Skeletal muscle tissue (tissue), 4 donors: Measurements from ENCODE around the gene BNC2. TPM values are rescaled to one million over a fixed set of nuclear protein-coding genes. Genes with fewer than 3 reads are reported as not detected.

ENCODE experiments used
- H3K27ac ChIP-seq: one replicate; pipeline ENCODE4 v1.7.0; 2013; ENCODE audit warnings: mild to moderate bottlenecking, low read depth, low read length, inconsistent platforms
- H3K27me3 ChIP-seq, 3 donors: one replicate each; pipeline ENCODE4 v1.7.0; 2013; ENCODE audit warnings: low read length in 3 of 3; ENCODE audit not compliant: control insufficient read depth in 3 of 3, insufficient read depth in 3 of 3
- H3K36me3 ChIP-seq, 3 donors: one replicate each; pipeline ENCODE4 v1.7.0; 2013; ENCODE audit warnings: low read length in 3 of 3; ENCODE audit not compliant: control insufficient read depth in 3 of 3, insufficient read depth in 3 of 3
- H3K4me1 ChIP-seq, 3 donors: one replicate each; pipeline ENCODE4 v1.7.0; 2013; ENCODE audit warnings: low read length in 3 of 3, mild to moderate bottlenecking in 3 of 3; ENCODE audit not compliant: control insufficient read depth in 3 of 3, insufficient read depth in 3 of 3
- H3K4me3 ChIP-seq, 3 donors: one replicate each; pipeline ENCODE4 v1.7.0; 2013; ENCODE audit warnings: low read length in 3 of 3
- H3K9ac ChIP-seq, 3 donors: one replicate each; pipeline ENCODE4 v1.7.0; 2013; ENCODE audit warnings: low read length in 3 of 3, mild to moderate bottlenecking in 3 of 3, moderate library complexity in 2 of 3, low read depth in 1 of 3
- H3K9me3 ChIP-seq, 3 donors: one replicate each; pipeline ENCODE4 v1.7.0; 2013; ENCODE audit warnings: low read length in 3 of 3; ENCODE audit not compliant: control insufficient read depth in 3 of 3
- total RNA-seq: library from RNA; depleted of rRNA; stranded (reverse); fragments of >200 nt; gene quantifications from one replicate; pipeline ENCODE4 v1.2.3, GENCODE V29; 2014
- donor health status: Osteomylitis.

The BNC2 gene
- total RNA-seq, 1 donor from 2014 or later = 10.4 TPM

GRCh38 chr9:16469184-16469583 is 401.3 kb downstream of the BNC2 start:
- Histone ChIP-seq H3K4me3 (no peak overlapping the region), H3K4me1 (no peaks in the 10 kb centered on the region), H3K9me3 (no peaks in the 10 kb centered on the region), H3K9ac (no peak overlapping the region), H3K36me3 (no peaks in the 10 kb centered on the region), H3K27ac (no peak overlapping the region), H3K27me3 (no peaks in the 10 kb centered on the region)

DNA sequence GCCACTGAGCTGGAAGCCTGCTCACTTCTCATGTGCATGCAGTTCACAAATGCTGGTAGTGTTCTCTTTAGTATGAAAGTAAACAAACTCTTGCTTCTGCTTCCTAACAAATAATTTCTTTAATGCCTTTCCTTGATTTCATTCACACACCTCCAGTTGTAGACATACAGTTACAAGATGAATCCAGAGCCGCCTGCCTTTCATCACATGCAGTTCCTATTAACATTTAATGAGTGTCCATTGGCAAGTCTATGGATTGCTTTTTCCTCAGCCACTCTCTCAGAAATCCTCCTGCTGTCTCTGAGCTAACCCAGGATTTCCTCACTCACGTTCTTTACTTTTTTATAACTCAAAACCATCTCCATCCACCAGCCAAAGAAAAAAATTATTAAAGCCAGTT is 408.6 kb downstream of the BNC2 start:
- Histone ChIP-seq H3K9ac (no peak overlapping the region), H3K4me1 (peaks cover 0 to 7% (median 0%) of the 10 kb centered on the region in 3 donors), H3K9me3 (no peaks in the 10 kb centered on the region), H3K36me3 (no peaks in the 10 kb centered on the region), H3K27ac (no peak overlapping the region), H3K4me3 (no peak overlapping the region), H3K27me3 (no peaks in the 10 kb centered on the region)

- H3K9me3 ChIP-seq = no peaks in the 10 kb centered on the region
- H3K4me3 ChIP-seq = no peak overlapping the region
- H3K27ac ChIP-seq = no peak overlapping the region
- H3K36me3 ChIP-seq = no peaks in the 10 kb centered on the region
- peaks cover 0 to 7% (median 0%) of the 10 kb centered on the region in 3 donors for H3K4me1 ChIP-seq
- no peak overlapping the region for H3K9ac ChIP-seq
- no peaks in the 10 kb centered on the region for H3K27me3 ChIP-seq
Measured at GRCh38 chr9:16461137-16461840, 409.2 kb downstream of the BNC2 start.

DNA sequence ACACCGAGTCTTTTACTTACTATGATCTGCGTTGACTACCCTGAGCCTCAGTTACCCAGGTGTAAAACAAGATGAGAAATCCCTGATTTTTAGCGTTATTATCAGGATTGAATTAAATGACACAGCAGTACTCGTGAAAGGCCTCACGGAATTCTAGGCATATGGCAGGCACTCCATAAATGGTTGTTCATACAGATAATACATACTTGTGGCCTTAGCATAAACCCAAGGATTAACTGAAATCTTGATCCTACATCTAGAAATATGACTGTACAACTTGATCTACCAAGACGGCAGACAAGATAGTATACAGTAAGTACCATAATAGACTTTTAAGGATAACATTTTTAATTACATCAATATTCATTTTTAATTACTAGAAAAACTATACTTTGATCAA is 409.8 kb downstream of the BNC2 start:
- no peak overlapping the region for H3K4me3 ChIP-seq
- peaks cover 0 to 7% (median 0%) of the 10 kb centered on the region in 3 donors for H3K4me1 ChIP-seq
- H3K36me3 ChIP-seq = no peaks in the 10 kb centered on the region
- H3K27me3 ChIP-seq = no peaks in the 10 kb centered on the region
- H3K9me3 ChIP-seq = no peaks in the 10 kb centered on the region
- H3K27ac ChIP-seq = no peak overlapping the region
- no peak overlapping the region for H3K9ac ChIP-seq

- no peaks in the 10 kb centered on the region for H3K36me3 ChIP-seq
- H3K9ac ChIP-seq = no peak overlapping the region
- H3K27me3 ChIP-seq = no peaks in the 10 kb centered on the region
- no peaks in the 10 kb centered on the region for H3K9me3 ChIP-seq
- H3K27ac ChIP-seq = no peak overlapping the region
- H3K4me1 ChIP-seq = peaks cover 0 to 7% (median 0%) of the 10 kb centered on the region in 3 donors
- no peak overlapping the region for H3K4me3 ChIP-seq
Measured at GRCh38 chr9:16459421-16460148, 410.9 kb downstream of the BNC2 start.

- no peaks in the 10 kb centered on the region for H3K27me3 ChIP-seq
- no peak overlapping the region for H3K27ac ChIP-seq
- H3K4me3 ChIP-seq = no peak overlapping the region
- no peaks in the 10 kb centered on the region for H3K9me3 ChIP-seq
- no peaks in the 10 kb centered on the region for H3K36me3 ChIP-seq
- peaks cover 0 to 7% (median 0%) of the 10 kb centered on the region in 3 donors for H3K4me1 ChIP-seq
- no peak overlapping the region for H3K9ac ChIP-seq
Measured at GRCh38 chr9:16458696-16459420, 411.6 kb downstream of the BNC2 start.

DNA sequence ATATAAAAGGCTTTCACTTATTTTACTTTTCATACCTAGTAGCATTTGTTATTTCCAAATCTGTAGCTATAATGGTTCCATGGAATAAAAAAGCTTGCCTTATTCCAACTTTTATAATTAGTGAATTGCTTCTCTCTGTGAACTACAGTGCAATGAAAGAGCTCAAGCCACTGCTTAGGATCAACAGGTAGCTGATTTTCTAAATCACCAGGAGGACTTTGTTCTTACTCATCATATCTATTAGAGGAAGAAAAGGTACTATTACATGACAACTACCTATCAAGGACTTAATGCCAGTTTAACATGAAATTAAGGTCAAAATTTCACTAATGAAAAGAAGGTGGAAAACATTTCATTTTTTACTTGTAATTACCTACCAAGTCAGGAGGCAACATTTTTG is 414.6 kb downstream of the BNC2 start:
- Histone ChIP-seq H3K4me3 (no peak overlapping the region), H3K27ac (no peak overlapping the region), H3K27me3 (no peaks in the 10 kb centered on the region), H3K9me3 (no peaks in the 10 kb centered on the region), H3K9ac (no peak overlapping the region), H3K4me1 (peaks cover 0 to 3% (median 0%) of the 10 kb centered on the region in 3 donors), H3K36me3 (no peaks in the 10 kb centered on the region)

GRCh38 chr9:16453390-16453789 is 417.1 kb downstream of the BNC2 start:
- no peak overlapping the region for H3K4me3 ChIP-seq
- no peak overlapping the region for H3K9ac ChIP-seq
- no peaks in the 10 kb centered on the region for H3K36me3 ChIP-seq
- H3K9me3 ChIP-seq = no peaks in the 10 kb centered on the region
- H3K27ac ChIP-seq = no peak overlapping the region
- H3K4me1 ChIP-seq = no peaks in the 10 kb centered on the region
- no peaks in the 10 kb centered on the region for H3K27me3 ChIP-seq

DNA sequence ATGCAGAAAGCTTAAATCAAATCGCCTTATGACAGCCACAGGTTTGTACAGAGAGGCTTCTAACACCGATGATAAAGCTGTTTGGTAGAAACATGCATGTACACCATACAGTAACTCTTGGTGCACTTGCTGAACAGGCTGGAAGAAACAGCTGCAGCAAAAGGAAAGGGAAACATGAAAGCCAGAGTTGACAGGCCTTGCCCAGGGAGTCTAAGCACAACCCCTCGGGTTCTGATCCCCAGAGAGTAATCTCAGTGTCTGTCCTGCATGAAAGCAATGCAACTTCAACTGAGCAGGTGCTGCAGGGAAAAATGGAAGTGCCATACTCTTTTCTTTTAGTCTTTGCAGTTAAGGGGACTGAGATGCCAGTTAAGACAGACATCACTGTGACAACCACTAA is 419.9 kb downstream of the BNC2 start:
- H3K36me3 ChIP-seq = no peaks in the 10 kb centered on the region
- no peaks in the 10 kb centered on the region for H3K27me3 ChIP-seq
- H3K4me3 ChIP-seq = no peak overlapping the region
- no peak overlapping the region for H3K27ac ChIP-seq
- H3K4me1 ChIP-seq = no peaks in the 10 kb centered on the region
- H3K9me3 ChIP-seq = no peaks in the 10 kb centered on the region
- H3K9ac ChIP-seq = no peak overlapping the region

GRCh38 chr9:16450043-16450442 is 420.4 kb downstream of the BNC2 start:
- no peak overlapping the region for H3K9ac ChIP-seq
- no peaks in the 10 kb centered on the region for H3K4me1 ChIP-seq
- no peak overlapping the region for H3K27ac ChIP-seq

More at GRCh38 chr9:16450043-16450442, 420.4 kb downstream of the BNC2 start:
- H3K36me3 ChIP-seq = no peaks in the 10 kb centered on the region
- H3K4me3 ChIP-seq = no peak overlapping the region
- no peaks in the 10 kb centered on the region for H3K9me3 ChIP-seq
- no peaks in the 10 kb centered on the region for H3K27me3 ChIP-seq
